Esophagus muscularis mucosa (tissue), 4 donors: ENCODE measurements around the gene TEAD2.

Source experiments
- CTCF ChIP-seq, 3 experiments: fragments of 200-600 bp in 2 of 3; fragments of 450-650 bp in 1 of 3; sonication (generic) in 2 of 3; IDR thresholded peaks; one replicate each; pipeline ENCODE4 v1.5.1; 2017 to 2019; ENCODE audit warnings: antibody characterized with exemption in 3 of 3, mild to moderate bottlenecking in 2 of 3, moderate library complexity in 1 of 3
- EP300 ChIP-seq: sonication (generic); formaldehyde crosslinking; IDR thresholded peaks from one replicate; pipeline ENCODE4 v1.6.1; 2017; ENCODE audit warnings: antibody characterized with exemption
- POLR2AphosphoS5 ChIP-seq, 2 donors: sonication (generic); formaldehyde crosslinking; IDR thresholded peaks; one replicate each; pipeline ENCODE4 v1.6.1; 2017; ENCODE audit warnings: antibody characterized with exemption in 2 of 2

GRCh38 chr19:49318296-49318695 is 43.9 kb downstream of the TEAD2 start:
- TF ChIP-seq CTCF (IDR thresholded peaks at IDR 0.05) = no peak
- no peak for TF ChIP-seq POLR2AphosphoS5 (IDR thresholded peaks at IDR 0.05)
- no peak for TF ChIP-seq EP300
